NCI-H748 treated with DMSO at 0.1 percent for 48 hours (cell line): ENCODE data around the gene HTRA3.

Experiments
- DNase-seq: peaks from one replicate; lab custom pipeline; 2025; lab: John Stamatoyannopoulos, UW

The HTRA3 gene

GRCh38 chr4:8269535-8270417 lies at the start of gene HTRA3:
HTRA3 (plus strand) TSS chr4:8269754; CDS start chr4:8269969, 215 bp downstream.
- no peak for DNase-seq

- no peak for DNase-seq
Measured at GRCh38 chr4:8220661-8221450, 48.7 kb upstream of the HTRA3 start.

- DNase-seq, result no peak
Measured at GRCh38 chr4:8221476-8221875, 48.1 kb upstream of the HTRA3 start.

GRCh38 chr4:8221985-8222384 lies 47.6 kb upstream of the HTRA3 start:
- DNase-seq, result no peak

- no peak for DNase-seq
Measured at GRCh38 chr4:8222609-8223388, 46.8 kb upstream of the HTRA3 start.

- DNase-seq, result no peak
Measured at GRCh38 chr4:8224267-8224974, 45.1 kb upstream of the HTRA3 start.

GRCh38 chr4:8224975-8225625 lies 44.5 kb upstream of the HTRA3 start:
- DNase-seq, result no peak

GRCh38 chr4:8225706-8226443 lies 43.7 kb upstream of the HTRA3 start:
- peak; percentile 55 for DNase-seq

- no peak for DNase-seq
Measured at GRCh38 chr4:8227201-8227770, 42.3 kb upstream of the HTRA3 start.

- no peak for DNase-seq
Measured at GRCh38 chr4:8227771-8228318, 41.7 kb upstream of the HTRA3 start.

GRCh38 chr4:8228319-8229250 lies 41.0 kb upstream of the HTRA3 start:
- peak; percentile 1 for DNase-seq

- no peak for DNase-seq
Measured at GRCh38 chr4:8229331-8229975, 40.1 kb upstream of the HTRA3 start.

GRCh38 chr4:8230033-8230432 lies 39.5 kb upstream of the HTRA3 start:
- DNase-seq, result no peak

GRCh38 chr4:8230891-8231290 lies 38.7 kb upstream of the HTRA3 start:
- no peak for DNase-seq

GRCh38 chr4:8231551-8232049 lies 38.0 kb upstream of the HTRA3 start:
- no peak for DNase-seq

GRCh38 chr4:8232748-8233147 lies 36.8 kb upstream of the HTRA3 start:
- DNase-seq, result no peak

- DNase-seq, result no peak
Measured at GRCh38 chr4:8233672-8234484, 35.7 kb upstream of the HTRA3 start.
